Measurements from ENCODE around the gene SIM1. TPM values are rescaled to one million over a fixed set of nuclear protein-coding genes. Genes with fewer than 3 reads are reported as not detected.

Gene SIM1
- total and polyA plus RNA-seq, 2 experiments from 2014 or later = 0.30 TPM; not detected in 1

- Histone ChIP-seq H3K36me3 (replicated peaks; ENCODE audit: insufficient read depth, low read depth) (no peaks in the 10 kb centered on the region), H3K9me2 (replicated peaks; ENCODE audit: insufficient read depth) (no peaks in the 10 kb centered on the region), H3K27me3 (peaks cover 100% of the 10 kb centered on the region), H3K4me3 (no peak overlapping the region), H2AFZ (peak overlapping the region; percentile 56), H3K27ac (no peak overlapping the region), H3K4me2 (peak overlapping the region; percentile 44), H3K79me2 (no peaks in the 10 kb centered on the region), H3K4me1 (ENCODE audit: insufficient read depth) (peaks cover 7% of the 10 kb centered on the region), H4K20me1 (ENCODE audit: insufficient read depth, poor library complexity, severe bottlenecking) (no peaks in the 10 kb centered on the region), H3K9me3 (ENCODE audit: low read depth) (no peaks in the 10 kb centered on the region)
- no peak for DNase-seq (ENCODE audit: low spot score)
- 28% methylated on average over 32 of the region's 34 CpGs for WGBS (ENCODE audit: low lambda C conversion rate, missing lambda C conversion rate)
- TF ChIP-seq EZH2 (IDR thresholded peaks at IDR 0.05; ENCODE audit: borderline replicate concordance) (no peak), CTCF (IDR thresholded peaks at IDR 0.05; ENCODE audit: poor library complexity) (no peak), EZH2phosphoT487 (IDR thresholded peaks at IDR 0.05; ENCODE audit: low read depth, severe bottlenecking, unreplicated experiment) (peak; percentile 72)
Measured at GRCh38 chr6:100457311-100457990, 7.3 kb downstream of the SIM1 start.

GRCh38 chr6:100456908-100457235 is 7.8 kb downstream of the SIM1 start:
- WGBS (ENCODE audit: low lambda C conversion rate, missing lambda C conversion rate) = 30% methylated on average over 8 of the region's 8 CpGs
- Histone ChIP-seq H3K36me3 (replicated peaks; ENCODE audit: insufficient read depth, low read depth) (no peaks in the 10 kb centered on the region), H3K4me2 (no peak overlapping the region), H3K27ac (no peak overlapping the region), H4K20me1 (ENCODE audit: insufficient read depth, poor library complexity, severe bottlenecking) (no peaks in the 10 kb centered on the region), H3K4me3 (no peak overlapping the region), H3K4me1 (ENCODE audit: insufficient read depth) (peaks cover 7% of the 10 kb centered on the region), H3K79me2 (no peaks in the 10 kb centered on the region), H3K9me2 (replicated peaks; ENCODE audit: insufficient read depth) (no peaks in the 10 kb centered on the region), H2AFZ (no peak overlapping the region), H3K27me3 (peaks cover 100% of the 10 kb centered on the region), H3K9me3 (ENCODE audit: low read depth) (no peaks in the 10 kb centered on the region)
- no peak for TF ChIP-seq CTCF (IDR thresholded peaks at IDR 0.05; ENCODE audit: poor library complexity)
- peak; percentile 38 for TF ChIP-seq EZH2 (IDR thresholded peaks at IDR 0.05; ENCODE audit: borderline replicate concordance)
- DNase-seq (ENCODE audit: low spot score) = no peak

DNA sequence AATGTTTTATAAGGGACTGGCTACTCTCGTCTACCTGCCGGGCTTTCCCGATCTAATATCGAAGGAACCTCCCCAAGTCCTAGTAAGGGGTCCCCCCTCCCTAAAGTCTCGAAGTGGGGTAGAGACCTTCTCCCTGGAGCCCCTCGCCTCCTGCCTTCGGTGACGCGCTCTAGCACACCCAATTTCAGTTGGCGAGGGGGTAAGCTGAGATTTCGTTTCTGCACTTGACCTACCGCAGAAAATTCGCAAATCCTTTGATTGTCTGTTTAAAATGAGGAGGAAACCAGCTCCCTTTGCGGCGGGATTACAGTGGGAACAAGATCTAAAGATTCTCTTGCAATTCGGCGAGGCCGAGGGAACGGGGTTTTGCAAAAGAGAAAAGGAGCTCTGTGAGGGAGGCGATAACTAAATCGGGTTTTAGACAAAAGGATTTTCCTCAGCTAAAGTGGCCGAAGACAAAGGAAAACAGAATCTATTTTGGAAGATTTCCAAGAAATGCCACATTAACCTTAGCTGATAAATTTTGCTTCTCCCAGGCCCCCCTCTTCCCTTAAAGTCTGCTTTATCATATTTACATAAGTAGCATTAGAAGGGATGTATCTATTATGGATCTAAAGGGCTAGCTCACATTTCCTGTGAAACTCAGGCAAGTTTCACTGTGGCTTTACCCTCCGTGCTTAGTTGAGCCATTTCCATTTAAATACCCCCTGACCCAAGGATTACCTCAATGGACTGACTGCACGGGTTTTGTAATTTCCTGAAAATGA is 8.4 kb downstream of the SIM1 start:
- H3K79me2 ChIP-seq = no peaks in the 10 kb centered on the region
- peak overlapping the region; percentile 20 for H2AFZ ChIP-seq
- no peak overlapping the region for H3K4me3 ChIP-seq
- 8% methylated on average over 24 of the region's 24 CpGs for WGBS (ENCODE audit: low lambda C conversion rate, missing lambda C conversion rate)
- H3K27ac ChIP-seq = no peak overlapping the region
- H3K4me2 ChIP-seq = peak overlapping the region; percentile 72
- no peaks in the 10 kb centered on the region for H4K20me1 ChIP-seq (ENCODE audit: insufficient read depth, poor library complexity, severe bottlenecking)
- TF ChIP-seq EZH2phosphoT487 (IDR thresholded peaks at IDR 0.05; ENCODE audit: low read depth, severe bottlenecking, unreplicated experiment) = peak; percentile 61
- peak; percentile 74 for TF ChIP-seq EZH2 (IDR thresholded peaks at IDR 0.05; ENCODE audit: borderline replicate concordance)
- no peak for TF ChIP-seq CTCF (IDR thresholded peaks at IDR 0.05; ENCODE audit: poor library complexity)
- H3K36me3 ChIP-seq (replicated peaks; ENCODE audit: insufficient read depth, low read depth) = no peaks in the 10 kb centered on the region
- DNase-seq (ENCODE audit: low spot score) = no peak
- no peaks in the 10 kb centered on the region for H3K9me3 ChIP-seq (ENCODE audit: low read depth)
- H3K4me1 ChIP-seq (ENCODE audit: insufficient read depth) = peaks cover 7% of the 10 kb centered on the region
- H3K9me2 ChIP-seq (replicated peaks; ENCODE audit: insufficient read depth) = no peaks in the 10 kb centered on the region
- peaks cover 100% of the 10 kb centered on the region for H3K27me3 ChIP-seq

Data from hepatocyte (in vitro differentiated cells).